GM19328 (cell line): ENCODE measurements around the gene MACO1.
"Not testable (repeated sequence)": the region's sequence is repeated elsewhere in the genome, so short reads cannot be mapped to it uniquely, and the experiment has no call there.

Experiments used
- ATAC-seq: cut with Tn5 transposase; IDR thresholded peaks from one replicate; pipeline ENCODE4 v1.9.1; 2021; ENCODE audit warnings: mild to moderate bottlenecking, moderate library complexity; ENCODE audit not compliant: unreplicated experiment

MACO1 gene

DNA sequence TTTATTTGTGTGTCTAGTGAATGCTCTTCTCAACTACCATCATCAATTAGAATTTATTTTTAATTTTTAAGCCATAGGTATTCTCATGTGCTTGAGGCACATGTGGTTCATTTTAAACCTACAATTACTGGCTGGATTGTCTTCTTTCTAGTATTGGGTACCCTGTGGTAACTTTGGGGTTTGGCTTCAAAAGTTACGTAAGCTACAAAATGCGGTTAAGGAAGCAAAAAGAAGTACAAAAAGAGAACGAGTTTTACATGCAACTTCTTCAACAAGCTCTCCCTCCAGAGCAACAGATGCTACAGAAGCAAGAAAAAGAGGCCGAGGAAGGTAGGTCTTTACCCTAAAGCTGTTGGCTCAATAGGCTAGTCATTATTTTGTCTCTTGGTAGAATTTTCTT is 25.8 kb downstream of the MACO1 start:
- no peak for ATAC-seq

DNA sequence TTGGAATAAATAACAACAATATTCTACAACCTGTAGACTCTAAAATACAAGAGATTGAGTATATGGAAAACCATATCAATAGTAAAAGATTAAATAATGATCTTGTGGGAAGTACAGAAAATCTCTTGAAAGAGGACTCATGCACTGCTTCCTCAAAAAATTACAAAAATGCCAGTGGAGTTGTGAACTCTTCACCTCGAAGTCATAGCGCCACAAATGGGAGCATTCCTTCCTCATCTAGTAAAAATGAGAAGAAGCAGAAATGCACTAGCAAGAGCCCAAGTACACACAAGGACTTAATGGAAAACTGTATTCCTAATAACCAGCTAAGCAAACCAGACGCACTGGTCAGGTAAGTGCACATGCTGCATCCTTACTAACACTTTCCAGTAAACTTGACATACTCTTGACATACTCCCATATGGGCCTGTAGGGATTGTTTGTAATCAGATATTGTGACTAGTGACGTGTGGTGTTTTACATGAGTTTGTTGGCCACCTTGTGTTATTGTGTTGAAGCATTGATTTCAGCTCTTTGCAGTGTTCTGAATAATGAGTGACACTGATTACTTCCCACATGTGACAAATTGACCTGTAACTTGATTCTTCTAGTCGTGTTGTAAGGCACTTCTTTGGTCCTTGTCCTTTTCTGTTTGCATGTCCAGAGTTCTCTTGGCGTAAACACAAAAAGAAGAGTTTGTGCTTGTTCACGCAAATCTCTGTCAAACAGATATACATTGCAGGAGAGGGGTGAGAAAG is 28.0 kb downstream of the MACO1 start:
- ATAC-seq, result no peak

DNA sequence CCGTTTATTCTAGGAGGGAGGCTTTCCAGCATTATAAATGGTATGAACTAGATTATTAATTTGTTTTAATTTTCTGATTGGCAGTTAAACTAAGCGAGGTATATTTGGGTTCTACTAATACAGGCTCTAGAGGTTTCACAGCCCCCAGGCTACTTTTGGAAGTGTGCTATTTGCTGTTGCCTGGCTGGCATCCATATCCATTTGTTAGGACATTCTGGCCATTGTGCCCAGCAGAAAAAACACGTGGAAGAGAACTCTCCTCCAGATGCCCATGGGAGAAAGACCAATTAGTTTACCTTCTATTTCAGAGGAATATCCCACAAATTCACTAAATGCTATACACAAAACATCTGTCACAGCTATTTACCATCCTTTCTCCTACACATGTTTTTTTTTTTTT is 29.3 kb downstream of the MACO1 start:
- ATAC-seq, result no peak

DNA sequence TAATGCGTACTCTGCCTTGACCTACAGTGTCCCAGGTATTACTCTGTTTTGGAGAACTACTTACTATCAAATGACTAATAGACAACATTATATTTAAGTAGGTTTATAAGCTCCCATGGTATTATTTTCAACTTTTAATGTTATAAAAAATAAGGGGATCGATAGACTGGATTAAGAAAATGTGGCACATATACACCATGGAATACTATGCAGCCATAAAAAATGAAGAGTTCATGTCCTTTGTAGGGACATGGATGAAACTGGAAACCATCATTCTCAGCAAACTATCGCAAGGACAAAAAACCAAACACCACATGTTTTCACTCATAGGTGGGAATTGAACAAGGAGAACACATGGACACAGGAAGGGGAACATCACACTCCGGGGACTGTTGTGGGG is 30.1 kb downstream of the MACO1 start:
- ATAC-seq, result not testable (repeated sequence)

DNA sequence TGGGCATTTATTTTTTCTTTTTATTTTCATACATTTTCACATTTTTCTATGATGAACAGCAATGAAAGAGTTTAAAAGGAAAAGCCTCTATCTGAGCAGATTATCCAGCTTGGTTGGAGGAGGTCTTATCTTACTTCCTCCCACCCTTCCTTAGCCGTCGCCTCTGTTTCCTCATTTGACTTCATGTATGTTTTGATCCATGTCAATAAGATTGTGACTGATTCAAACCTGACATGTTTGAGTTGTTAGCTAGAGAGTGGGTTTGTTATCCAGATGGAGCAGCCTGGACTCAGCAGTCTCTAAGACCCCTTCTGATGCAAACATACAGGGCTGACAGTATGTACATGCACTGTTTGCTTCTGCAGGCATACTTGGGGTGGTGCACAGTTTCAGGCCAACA is 31.2 kb downstream of the MACO1 start:
- ATAC-seq, result no peak

DNA sequence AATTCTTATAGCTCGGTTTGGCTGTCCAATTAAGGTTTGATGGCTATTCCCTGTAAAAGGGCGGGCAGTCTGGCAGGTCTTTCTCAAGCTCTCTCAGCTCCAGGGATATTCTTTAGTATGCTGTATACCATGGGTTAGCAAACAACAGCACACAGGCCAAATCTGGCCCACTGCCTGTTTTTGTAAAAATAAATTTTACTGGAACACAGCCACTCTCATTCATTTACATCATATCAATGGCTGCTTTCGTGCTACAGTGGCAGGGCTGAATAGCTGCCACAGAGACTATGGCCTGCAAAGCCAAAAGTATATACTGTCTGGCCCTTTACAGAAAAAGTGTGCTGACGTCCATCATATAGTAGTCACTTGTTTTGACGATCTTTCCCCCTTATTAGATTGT is 32.0 kb downstream of the MACO1 start:
- no peak for ATAC-seq

DNA sequence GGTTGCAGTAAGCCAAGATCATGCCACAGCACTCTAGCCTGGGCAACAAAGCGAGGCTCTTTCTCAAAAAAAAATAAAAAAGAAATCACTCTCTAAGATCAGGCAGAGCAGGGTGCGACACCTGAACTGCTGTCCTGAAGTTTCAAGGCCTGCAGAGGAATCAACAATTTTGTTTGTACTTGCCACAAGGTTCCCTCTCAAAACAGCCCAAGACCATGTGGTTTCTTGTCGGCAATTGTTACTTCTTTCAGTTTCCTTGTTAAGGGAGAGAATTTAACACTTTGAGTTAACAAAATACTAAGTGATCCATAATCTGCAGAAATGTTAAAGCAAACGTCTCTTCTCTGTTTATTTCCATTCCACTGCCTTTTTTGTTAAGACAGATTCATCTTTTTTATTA is 36.5 kb downstream of the MACO1 start:
- ATAC-seq, result no peak

DNA sequence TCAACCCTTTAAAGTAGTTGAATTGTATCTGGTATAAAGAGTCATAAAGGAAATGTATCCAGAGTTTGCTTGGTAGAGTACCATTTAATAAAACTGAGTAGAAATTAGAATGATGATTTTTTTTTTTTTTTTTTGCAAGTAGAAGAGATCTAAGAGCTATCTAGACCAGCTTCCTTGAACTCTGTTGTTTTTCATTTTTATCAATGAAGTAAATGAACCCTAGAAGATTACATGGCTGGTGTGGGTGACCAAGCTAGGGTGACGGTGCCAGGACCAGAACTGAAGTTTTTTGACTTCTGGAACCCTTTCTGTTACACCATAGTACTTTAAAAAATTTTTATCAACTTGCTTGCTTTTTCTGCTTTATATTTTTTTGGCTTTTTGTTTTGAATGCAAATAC is 36.9 kb downstream of the MACO1 start:
- no peak for ATAC-seq

DNA sequence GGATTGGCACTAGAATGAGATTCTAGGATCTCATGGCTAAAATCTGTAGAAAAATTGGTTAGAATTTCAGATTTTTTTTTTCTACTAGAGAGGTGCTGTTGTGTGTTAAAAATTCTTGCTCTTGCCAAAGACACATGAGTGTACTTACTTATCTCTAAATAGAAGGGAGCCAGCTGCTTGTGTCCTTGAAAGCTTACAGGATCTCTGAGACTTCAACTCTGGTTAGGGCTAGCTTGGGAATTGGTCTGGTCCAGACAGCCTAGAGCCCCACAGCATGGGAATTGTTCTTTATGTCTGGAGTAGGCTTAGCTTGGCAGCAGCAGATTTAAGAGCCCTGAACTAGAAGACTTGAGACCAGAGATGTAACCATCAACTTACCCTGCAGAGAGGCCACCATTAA is 37.3 kb downstream of the MACO1 start:
- no peak for ATAC-seq

DNA sequence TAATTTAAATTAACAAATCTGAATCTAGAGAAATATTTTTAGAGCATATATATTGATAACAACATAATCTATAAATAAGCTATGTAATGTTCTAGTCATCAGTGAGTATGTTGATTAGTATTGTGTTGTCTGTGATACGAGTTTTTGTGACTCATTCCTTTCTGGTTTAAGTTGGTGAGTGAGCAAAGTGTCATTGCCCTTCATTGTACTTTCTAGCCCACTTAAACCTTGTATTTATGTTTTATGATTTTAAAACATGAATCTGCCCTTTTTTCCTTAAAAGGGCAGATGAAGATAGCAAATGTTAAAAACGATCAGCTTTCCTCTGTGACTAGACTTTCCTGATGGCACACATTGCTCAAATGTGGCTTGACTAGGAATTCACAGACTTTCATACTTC is 38.5 kb downstream of the MACO1 start:
- ATAC-seq, result no peak

DNA sequence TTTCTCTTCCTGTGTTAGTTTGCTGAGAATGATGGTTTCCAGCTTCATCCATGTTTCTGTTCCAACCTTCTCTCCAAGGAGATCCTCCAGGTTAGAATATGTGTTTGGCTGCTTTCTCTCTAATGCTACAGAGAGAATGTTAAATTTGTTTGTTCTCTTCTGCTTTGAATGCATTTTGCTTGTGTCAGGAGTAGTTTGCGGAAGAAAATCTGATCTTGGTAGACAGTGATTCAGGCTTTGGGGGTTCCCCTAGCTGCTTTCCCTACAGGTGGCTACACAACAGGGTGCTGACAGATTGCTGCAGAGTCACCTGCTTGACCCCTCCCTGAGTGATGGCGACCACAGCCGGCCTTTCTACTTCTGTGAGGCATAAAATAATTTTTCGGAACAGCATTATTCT is 41.8 kb downstream of the MACO1 start:
- ATAC-seq, result no peak

DNA sequence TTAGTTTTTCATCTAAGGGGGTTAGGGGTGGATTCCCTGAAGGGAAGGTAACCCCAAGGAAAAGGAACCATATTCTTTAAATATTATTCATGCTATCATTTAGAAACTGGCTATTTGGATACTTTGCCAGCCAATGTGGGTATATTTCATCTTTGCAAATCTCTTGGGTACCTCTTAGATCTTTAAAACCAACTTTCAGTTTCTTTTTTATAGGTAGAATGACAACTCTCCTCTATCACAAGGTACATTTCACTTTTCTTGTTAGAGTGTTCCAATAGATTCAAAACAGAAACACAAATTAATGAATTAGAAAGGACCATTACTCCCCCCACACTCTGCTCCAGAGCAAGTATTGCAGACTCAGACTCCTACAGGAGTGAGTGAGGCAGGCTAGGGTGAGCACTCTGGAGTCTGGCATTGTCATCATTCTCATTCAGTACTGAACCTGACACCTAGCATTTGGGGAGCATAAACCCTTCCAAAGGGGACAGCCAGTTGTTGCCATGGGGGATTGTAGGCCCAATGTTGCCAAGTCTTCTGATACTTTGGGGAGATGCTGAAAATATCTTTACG is 43.0 kb downstream of the MACO1 start:
- ATAC-seq, result no peak

DNA sequence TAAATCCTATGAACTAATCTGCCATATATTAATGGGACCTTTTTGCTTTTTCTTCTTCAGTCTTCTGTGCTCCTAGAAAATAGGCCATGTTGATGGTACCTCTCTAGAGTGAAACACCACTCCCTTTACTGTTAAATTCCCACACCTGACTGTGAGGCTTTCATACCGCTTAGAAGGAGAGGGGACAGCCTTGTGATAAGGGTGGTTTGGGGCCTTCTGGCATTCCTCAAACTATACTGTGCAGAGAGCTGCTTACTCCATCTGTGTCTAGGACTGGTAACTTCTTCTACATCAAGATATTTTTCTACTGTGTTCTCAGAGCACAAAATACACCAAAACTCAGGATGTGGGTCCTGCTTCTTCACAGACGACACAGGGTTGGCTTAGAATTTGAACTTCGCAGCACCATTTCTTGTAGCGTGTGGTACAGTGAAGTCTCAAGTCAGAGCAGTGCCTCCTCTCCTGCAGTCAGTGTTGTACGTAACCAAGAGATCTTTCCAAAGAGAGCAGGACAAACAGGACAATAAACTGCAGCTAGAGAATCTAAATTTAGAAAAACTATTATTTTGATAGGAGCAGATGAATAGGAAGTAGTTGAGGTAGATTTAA is 43.8 kb downstream of the MACO1 start:
- no peak for ATAC-seq

DNA sequence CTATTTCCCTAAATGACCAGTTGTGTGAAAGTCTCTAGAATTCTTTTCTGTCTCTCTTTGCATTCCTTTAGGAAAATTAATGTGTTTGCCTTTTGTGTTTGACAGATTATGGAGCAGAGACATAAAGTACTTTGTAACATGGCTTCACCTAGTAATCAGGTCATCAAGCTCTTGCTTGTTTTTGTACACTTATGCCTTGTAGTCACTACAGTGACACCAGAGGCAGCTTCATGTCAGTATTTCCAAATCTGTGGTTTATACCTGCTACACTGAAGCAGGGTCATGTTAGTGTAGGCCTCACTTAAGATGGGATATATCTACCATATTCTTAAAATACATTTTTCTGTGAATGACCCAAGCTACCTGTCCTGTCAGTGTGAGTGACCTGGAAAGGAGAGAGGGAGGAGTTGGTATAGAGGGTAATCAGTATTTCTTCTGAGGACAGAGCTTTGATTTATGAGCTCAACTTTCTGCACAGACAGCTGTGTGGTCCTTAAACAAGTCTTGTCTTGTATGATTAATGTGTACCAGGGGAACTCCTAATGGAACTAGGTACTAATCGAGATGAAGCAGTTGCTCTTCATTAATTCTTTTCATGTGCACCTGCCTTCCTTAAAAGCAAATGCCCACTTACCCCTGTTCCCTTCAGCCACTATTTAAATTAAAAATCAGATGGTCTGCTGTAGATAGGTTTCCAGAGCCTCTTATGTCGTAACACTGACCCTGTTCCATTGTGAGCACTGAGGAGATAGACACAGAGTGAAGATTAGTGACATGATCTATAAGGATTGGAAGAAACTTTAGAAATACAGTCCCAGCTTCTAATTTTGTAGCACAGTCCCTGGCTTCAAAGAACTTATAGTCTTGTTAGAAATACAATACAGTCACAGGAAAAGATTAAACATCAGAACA is 45.7 kb downstream of the MACO1 start:
- no peak for ATAC-seq

DNA sequence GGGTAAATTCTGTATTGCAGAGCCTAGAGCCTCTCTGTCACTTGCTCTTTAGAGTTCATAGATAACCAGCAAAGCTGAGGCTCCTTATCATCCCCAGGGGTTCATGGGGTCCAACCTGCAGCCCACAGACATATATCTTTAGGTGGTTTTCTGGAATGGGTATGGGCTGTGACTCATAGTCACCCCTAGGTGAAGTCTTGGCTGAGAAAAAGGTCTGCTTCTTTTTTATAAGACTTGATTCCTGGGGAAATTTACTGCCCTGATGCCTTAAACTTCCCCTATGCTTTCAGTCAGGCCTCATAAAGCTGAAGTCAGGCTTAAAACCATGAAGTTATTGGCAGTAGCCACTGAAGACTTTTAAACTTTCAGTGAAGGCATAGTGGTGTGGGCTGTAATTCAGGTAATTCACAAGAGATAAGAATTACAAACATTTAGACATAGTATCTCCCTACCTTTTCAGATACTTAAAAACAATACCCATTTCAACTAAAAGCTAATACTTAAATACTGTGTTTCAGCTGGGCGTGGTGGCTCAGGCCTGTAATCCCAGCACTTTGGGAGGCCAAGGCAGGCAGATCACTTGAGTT is 46.8 kb downstream of the MACO1 start:
- no peak for ATAC-seq

DNA sequence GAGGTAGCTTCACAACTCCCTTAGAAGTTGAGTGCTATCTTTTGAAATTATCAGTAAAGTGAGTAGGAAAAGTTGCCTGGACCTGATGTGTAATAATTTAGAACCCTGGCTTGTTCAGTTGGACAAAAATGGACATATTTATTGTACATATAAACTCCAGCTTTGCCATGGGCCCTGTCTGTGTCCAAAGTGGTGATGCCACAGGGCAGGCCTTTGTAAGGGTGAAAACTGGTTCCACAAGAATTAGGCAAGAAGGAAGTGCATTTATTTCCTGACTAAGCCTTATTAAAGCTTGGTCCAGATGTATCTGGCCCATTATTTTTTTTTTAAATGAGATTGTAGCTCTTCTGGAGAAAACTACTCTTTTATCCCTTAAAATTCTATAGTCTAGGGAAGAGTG is 47.9 kb downstream of the MACO1 start:
- no peak for ATAC-seq

DNA sequence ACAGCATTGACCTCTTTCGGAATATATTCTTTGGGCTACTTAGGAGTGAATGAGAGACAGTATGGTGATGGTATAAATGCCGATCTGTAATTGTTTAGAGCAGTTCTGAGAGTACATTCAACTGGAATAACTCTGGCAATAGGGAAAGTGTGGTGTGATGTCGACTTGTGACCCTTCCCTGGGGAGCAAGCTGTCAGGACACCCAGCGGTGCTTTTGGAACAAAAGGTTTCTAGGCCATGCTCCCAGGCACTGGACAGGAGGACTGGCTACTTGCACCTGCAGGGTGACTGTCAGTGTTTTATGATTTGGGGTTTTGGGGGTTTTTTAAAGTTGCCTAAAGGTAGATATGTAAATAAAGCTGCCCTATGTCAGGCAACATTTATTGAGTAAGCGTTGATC is 50.9 kb downstream of the MACO1 start:
- no peak for ATAC-seq

DNA sequence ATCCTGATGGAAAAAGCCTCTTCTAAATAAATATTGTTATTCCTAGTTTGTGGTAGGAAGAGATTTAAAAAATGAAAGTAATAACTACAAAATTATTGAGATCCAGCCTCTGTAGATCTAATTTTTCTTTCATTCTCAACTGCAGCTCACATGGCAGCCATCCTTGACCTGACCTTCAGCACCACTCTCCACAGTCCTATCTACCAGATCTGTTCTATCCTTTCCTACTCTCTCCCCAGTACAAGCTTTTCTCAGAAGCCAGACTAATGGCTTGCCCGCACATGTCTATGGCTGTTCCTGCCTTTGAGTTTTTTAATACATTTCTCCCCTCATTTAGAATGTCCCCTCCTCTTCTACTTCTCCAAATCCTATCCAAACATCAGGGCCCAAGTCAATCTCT is 51.5 kb downstream of the MACO1 start:
- ATAC-seq, result no peak

DNA sequence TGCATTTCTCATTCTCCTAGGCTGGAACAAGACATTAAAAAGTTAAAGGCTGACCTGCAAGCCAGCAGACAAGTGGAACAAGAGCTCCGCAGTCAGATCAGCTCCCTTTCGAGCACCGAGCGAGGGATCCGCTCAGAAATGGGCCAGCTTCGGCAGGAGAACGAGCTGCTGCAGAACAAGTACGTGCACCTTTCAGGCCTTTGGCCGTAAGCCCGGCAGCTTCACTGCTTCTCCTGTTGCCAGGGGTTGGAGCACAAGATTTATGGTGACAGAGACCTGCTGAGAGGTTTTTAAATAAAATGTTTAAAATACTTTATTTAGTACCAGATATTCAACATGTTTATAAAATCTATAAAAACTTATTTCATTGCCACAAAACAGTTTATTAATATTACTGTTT is 53.4 kb downstream of the MACO1 start:
- no peak for ATAC-seq

DNA sequence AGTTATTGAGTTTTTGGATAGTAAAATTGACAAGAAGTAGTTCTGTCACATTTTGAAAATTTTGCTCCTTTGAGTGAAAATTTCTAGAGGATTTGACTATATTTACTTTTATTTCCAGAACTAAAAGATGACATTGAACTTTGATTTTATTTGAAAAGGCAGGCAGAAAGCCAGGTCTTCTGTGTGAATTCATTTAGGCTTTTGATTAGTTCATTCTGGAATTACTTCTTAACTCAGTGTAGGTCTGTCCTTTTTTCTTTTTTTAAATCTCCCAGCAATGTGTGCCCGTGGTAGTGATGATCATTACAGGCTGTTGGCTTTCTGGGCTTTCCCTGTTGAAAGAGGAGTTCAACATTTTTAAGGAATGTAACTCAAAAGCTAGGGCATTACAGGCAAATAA is 53.8 kb downstream of the MACO1 start:
- no peak for ATAC-seq
